ENCODE data around the gene IRF2BP1. TPM values are rescaled to one million over a fixed set of nuclear protein-coding genes. Genes with fewer than 3 reads are reported as not detected.

IRF2BP1 gene
- total RNA-seq, 2 donors from 2014 or later, result 20.3 to 29.7 TPM

DNA sequence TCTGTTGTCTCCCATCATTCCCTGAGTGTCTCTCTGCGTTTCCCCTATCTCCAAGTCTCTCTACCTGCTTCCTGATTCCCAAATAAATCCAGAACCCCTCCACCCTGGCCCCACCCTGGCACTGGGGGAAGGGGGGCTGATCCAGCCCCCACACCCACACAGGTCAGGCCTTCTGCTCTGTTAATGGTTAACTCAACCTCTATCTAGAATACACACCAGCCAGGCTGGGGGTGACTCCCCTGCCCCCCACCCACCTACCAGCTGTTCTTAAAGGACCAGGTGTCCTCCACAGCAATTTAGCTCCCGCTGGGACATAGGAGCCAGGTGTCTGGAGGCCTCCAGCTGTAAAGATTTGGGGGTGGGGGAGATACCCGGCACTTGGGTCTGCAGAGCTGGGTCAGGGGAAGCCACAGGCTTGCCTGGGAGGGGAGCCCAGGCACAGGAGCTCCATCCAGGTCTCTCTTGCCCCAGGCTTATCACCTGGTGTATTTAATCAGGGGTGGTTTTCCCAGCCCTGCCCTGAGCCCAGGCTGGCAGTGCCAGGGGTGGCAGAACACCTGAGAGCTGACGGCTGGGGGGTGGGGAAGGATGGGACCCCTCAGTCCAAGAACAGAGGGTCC, 3.9 kb downstream of the IRF2BP1 start:
- no peaks in the 10 kb centered on the region for H3K27me3 ChIP-seq
- H3K4me1 ChIP-seq, result peaks cover 25% of the 10 kb centered on the region
- H3K27ac ChIP-seq, result peak overlapping the region; percentile 75
- intact Hi-C loops (cut with DNase I), result loop anchor here (10.0 kb wide), 1 partner anchor 67 kb away; the partner anchor contains the start of gene RSPH6A
- H3K4me3 ChIP-seq, result peak overlapping the region; percentile 16
- no peaks in the 10 kb centered on the region for H3K36me3 ChIP-seq
- peak overlapping the region in 1 of 2 donors; percentile 90 for H3K9ac ChIP-seq (ENCODE audit: low read depth in 2 of 2, low read length in 2 of 2)
- H3K9me3 ChIP-seq, result no peaks in the 10 kb centered on the region
- TF ChIP-seq, protein P1, sequence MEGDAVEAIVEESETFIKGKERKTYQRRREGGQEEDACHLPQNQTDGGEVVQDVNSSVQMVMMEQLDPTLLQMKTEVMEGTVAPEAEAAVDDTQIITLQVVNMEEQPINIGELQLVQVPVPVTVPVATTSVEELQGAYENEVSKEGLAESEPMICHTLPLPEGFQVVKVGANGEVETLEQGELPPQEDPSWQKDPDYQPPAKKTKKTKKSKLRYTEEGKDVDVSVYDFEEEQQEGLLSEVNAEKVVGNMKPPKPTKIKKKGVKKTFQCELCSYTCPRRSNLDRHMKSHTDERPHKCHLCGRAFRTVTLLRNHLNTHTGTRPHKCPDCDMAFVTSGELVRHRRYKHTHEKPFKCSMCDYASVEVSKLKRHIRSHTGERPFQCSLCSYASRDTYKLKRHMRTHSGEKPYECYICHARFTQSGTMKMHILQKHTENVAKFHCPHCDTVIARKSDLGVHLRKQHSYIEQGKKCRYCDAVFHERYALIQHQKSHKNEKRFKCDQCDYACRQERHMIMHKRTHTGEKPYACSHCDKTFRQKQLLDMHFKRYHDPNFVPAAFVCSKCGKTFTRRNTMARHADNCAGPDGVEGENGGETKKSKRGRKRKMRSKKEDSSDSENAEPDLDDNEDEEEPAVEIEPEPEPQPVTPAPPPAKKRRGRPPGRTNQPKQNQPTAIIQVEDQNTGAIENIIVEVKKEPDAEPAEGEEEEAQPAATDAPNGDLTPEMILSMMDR (IDR thresholded peaks at IDR 0.05), result no peak
- peak; percentile 86 for DNase-seq

DNA sequence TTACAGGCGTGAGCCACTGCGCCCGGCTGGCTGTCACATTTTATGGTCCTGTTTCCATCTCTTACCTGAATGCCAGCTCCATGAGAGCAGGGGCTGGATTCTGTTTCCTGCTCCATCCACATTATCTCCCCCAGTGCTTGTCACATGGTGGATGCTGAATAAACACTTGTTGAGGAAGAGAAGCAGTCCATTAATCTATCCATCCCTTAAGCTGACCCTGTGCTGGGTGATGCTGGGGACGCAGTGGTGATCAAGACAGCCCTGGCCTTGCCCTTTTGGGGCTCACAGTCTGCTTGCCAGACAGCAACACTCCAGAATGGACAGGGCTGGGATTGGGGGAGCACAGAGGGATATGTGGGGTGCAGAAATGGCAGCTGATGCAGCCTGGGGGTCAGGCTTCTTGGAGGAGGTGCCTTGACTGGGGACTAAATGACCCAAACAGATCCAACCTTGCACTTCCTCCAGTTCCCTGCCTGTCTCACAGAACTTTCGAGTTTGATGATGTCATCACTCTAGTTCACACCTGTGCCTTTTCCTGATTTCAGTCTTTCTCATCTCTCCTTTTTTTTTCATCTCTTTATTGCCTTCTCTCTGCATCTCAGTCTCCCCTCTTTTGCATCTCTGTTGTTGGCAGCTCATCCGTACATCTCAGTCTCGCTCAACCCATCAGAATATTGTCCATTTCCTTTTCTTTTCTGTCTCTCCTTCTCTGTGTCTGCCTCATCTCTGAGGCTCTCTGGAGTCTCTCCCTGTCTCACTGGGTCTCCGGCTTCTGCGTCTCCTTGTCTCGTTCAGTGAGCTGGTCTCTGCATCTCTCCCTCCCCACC, 4.6 kb downstream of the IRF2BP1 start:
- peak overlapping the region in 1 of 2 donors; percentile 90 for H3K9ac ChIP-seq (ENCODE audit: low read depth in 2 of 2, low read length in 2 of 2)
- H3K27me3 ChIP-seq, result no peaks in the 10 kb centered on the region
- TF ChIP-seq, protein P1 (IDR thresholded peaks at IDR 0.05), result no peak
- intact Hi-C loops (cut with DNase I), result loop anchor here (10.0 kb wide), 1 partner anchor 66 kb away; the partner anchor contains the start of gene RSPH6A
- peak; percentile 42 for DNase-seq
- peak overlapping the region; percentile 75 for H3K27ac ChIP-seq
- no peaks in the 10 kb centered on the region for H3K36me3 ChIP-seq
- H3K4me3 ChIP-seq, result no peak overlapping the region
- no peaks in the 10 kb centered on the region for H3K9me3 ChIP-seq
- peaks cover 30% of the 10 kb centered on the region for H3K4me1 ChIP-seq

DNA sequence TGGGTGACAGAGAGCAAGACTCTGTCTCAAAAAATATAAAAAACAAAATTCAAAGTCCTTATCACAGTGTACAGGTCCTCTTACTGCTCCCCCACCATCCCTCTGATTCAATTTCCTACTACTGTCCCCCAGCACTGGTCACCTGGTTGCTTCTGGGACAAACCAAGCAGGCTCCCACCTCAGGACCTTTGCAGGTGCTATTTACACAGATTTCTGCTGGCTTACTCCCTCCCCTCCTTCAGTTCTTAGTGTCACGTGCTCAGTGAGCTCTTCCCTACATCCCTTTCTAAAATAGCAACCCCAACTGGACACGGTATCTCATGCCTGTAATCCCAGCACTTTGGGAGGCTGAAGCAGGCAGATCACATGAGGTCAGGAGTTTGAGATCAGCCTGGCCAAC, 6.0 kb downstream of the IRF2BP1 start:
- TF ChIP-seq, protein P1 (IDR thresholded peaks at IDR 0.05), result no peak
- no peaks in the 10 kb centered on the region for H3K36me3 ChIP-seq
- H3K4me3 ChIP-seq, result no peak overlapping the region
- peaks cover 26% of the 10 kb centered on the region for H3K4me1 ChIP-seq
- H3K27me3 ChIP-seq, result no peaks in the 10 kb centered on the region
- peak overlapping the region; percentile 75 for H3K27ac ChIP-seq
- H3K9ac ChIP-seq (ENCODE audit: low read depth in 2 of 2, low read length in 2 of 2), result no peak overlapping the region
- DNase-seq, result no peak
- H3K9me3 ChIP-seq, result no peaks in the 10 kb centered on the region
- intact Hi-C loops (cut with DNase I), result loop anchor here (10.0 kb wide), 1 partner anchor 65 kb away; the partner anchor contains the start of gene RSPH6A

DNA sequence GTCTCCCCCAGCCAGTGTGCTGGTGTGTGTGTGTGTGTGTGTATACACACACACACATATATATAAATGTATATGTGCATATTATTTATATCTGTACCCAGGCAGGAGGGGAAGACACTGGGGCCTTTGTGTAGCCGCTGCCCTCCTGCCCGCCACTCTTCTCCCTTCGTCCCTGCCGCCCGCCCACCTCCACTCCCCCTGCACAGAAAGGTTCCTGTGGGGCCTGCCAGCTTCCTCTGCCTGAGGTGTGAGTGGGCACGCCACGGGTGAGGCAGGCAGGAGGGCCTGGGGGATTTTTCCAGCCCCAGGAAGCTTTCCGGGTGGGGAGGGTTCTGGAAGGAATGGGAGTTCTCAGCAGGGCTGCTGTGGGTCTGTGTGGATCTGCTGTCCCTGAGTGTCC, 6.9 kb downstream of the IRF2BP1 start:
- peak overlapping the region; percentile 15 for H3K27ac ChIP-seq
- peaks cover 17% of the 10 kb centered on the region for H3K4me1 ChIP-seq
- H3K9ac ChIP-seq (ENCODE audit: low read depth in 2 of 2, low read length in 2 of 2), result peak overlapping the region in 1 of 2 donors; percentile 30
- no peaks in the 10 kb centered on the region for H3K27me3 ChIP-seq
- no peak for DNase-seq
- H3K9me3 ChIP-seq, result no peaks in the 10 kb centered on the region
- intact Hi-C loops (cut with DNase I), result no loop called here
- no peak overlapping the region for H3K4me3 ChIP-seq
- TF ChIP-seq, protein P1 (IDR thresholded peaks at IDR 0.05), result no peak
- no peaks in the 10 kb centered on the region for H3K36me3 ChIP-seq

DNA sequence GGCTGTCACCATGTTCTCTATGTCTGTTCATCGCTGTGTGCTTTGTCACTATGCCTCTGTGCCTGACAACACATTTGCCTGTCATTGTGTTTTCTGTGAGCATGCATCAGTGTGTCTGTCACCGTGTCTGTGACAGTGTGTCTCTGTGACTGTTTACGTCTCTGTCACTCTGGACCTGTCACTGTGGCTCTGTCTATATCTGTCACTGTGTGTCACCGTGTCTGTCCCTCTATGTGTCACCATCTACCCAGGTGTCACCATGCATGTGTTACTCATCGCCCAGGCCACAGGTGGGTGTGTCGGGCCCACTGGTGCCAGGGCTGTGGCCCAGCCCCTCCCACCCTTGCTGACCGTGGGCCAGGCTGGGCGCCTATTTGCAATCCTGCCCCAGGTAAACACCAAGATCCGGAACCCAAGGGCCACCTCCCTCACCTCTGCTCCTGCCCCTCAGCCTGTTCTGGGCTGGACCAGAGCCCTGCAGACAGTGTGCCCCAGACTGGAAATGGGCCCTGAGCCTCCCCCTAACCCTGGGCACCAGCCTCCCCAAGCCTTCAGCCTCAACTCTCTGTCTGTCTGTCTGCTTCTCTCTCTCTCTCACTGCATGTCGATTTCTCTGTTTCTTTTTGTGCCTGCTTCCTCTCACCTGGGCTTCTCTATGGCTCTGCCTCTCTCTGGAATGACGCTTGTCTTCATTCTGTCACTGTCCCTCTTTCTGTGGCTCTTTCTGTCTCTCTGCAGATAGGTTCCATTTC, 7.7 kb downstream of the IRF2BP1 start:
- Histone ChIP-seq H3K27ac (peak overlapping the region; percentile 15), H3K9me3 (no peaks in the 10 kb centered on the region), H3K27me3 (no peaks in the 10 kb centered on the region), H3K4me3 (no peak overlapping the region), H3K4me1 (peaks cover 12% of the 10 kb centered on the region), H3K9ac (ENCODE audit: low read depth in 2 of 2, low read length in 2 of 2) (peak overlapping the region in 1 of 2 donors; percentile 30), H3K36me3 (no peaks in the 10 kb centered on the region)
- intact Hi-C loops (cut with DNase I), result no loop called here
- peak; percentile 80 for DNase-seq
- TF ChIP-seq, protein P1 (IDR thresholded peaks at IDR 0.05), result no peak
